A673 (cell line): ENCODE data around the gene GALP. TPM values are rescaled to one million over a fixed set of nuclear protein-coding genes. Genes with fewer than 3 reads are reported as not detected.
"Not testable (repeated sequence)": the region's sequence is repeated elsewhere in the genome, so short reads cannot be mapped to it uniquely, and the experiment has no call there.

Experiments
- BruUV-seq: library from RNA; stranded (reverse); fragments of 400-500 nt; replicated peaks from 2 replicates; lab custom pipeline; 2021; lab: Mats Ljungman, UMichigan
- CTCF ChIA-PET: fragments of 300-600 bp; sonication (Branson Sonifier 250); formaldehyde crosslinking; loops from one replicate; lab custom pipeline; 2022; ENCODE audit warnings: antibody characterized with exemption; lab: Charles Lee
- POLR2A ChIA-PET: fragments of 300-600 bp; sonication (Branson Sonifier 250); formaldehyde crosslinking; loops from one replicate; lab custom pipeline; 2022; ENCODE audit warnings: antibody characterized with exemption; ENCODE audit not compliant: low non-redundant PET; lab: Charles Lee
- DNase-seq: peaks from one replicate; pipeline ENCODE4 v3.0.0-alpha.2; 2015; ENCODE audit warnings: low spot score
- H3K27ac ChIP-seq: fragments of 200-600 bp; sonication (generic); 2 replicates; pipeline ENCODE4 v1.5.1; 2016; ENCODE audit warnings: mixed run types, low read depth, mild to moderate bottlenecking, mixed read lengths, antibody characterized with exemption, low read length; ENCODE audit not compliant: poor library complexity, severe bottlenecking
- H3K27me3 ChIP-seq: fragments of 200-600 bp; sonication (generic); replicated peaks from 2 replicates; pipeline ENCODE4 v1.6.1; 2017; ENCODE audit warnings: mixed run types, low read depth, mild to moderate bottlenecking, mixed read lengths, antibody characterized with exemption, low read length; ENCODE audit not compliant: insufficient read depth, poor library complexity
- H3K36me3 ChIP-seq: fragments of 200-600 bp; sonication (generic); 2 replicates; pipeline ENCODE4 v1.6.1; 2016; ENCODE audit warnings: mixed run types, mild to moderate bottlenecking, mixed read lengths, antibody characterized with exemption, low read length; ENCODE audit not compliant: insufficient read depth, poor library complexity, severe bottlenecking
- H3K4me1 ChIP-seq: fragments of 200-600 bp; sonication (generic); 2 replicates; pipeline ENCODE4 v1.6.1; 2017; ENCODE audit warnings: mixed run types, mild to moderate bottlenecking, mixed read lengths, antibody characterized with exemption, low read length; ENCODE audit not compliant: insufficient read depth, poor library complexity, severe bottlenecking
- H3K4me3 ChIP-seq: fragments of 200-600 bp; sonication (generic); 2 replicates; pipeline ENCODE4 v1.5.1; 2016; ENCODE audit warnings: low read depth, mixed run types, mild to moderate bottlenecking, mixed read lengths, low read length; ENCODE audit not compliant: poor library complexity, severe bottlenecking
- H3K9me3 ChIP-seq: fragments of 200-600 bp; sonication (generic); 2 replicates; pipeline ENCODE4 v1.6.1; 2016; ENCODE audit warnings: mixed run types, low read depth, mild to moderate bottlenecking, mixed read lengths, antibody characterized with exemption, low read length; ENCODE audit not compliant: poor library complexity, severe bottlenecking
- CTCF ChIP-seq: fragments of 300-800, 200-600 bp; sonication (generic); conservative IDR thresholded peaks from 2 replicates; pipeline ENCODE4 v1.5.1; 2017; ENCODE audit warnings: low read depth, mild to moderate bottlenecking, antibody characterized with exemption, low read length, moderate library complexity, mixed read lengths
- EZH2 ChIP-seq: fragments of 200-600 bp; sonication (generic); IDR thresholded peaks from 2 replicates; pipeline ENCODE4 v1.6.1; 2017; ENCODE audit warnings: borderline replicate concordance, low read depth, mild to moderate bottlenecking, mixed read lengths, antibody characterized with exemption, low read length; ENCODE audit not compliant: poor library complexity, severe bottlenecking
- intact Hi-C: fragments of 100-400 bp; cut with micrococcal nuclease; formaldehyde crosslinking; loops from one replicate; pipeline ENCODE4 v1.10.0; 2022; ENCODE audit not compliant: unreplicated experiment
- total RNA-seq: library from RNA; stranded (reverse); gene quantifications from 2 replicates; pipeline ENCODE4 v1.2.3, GENCODE V29; 2021

GALP gene
- total RNA-seq, 1 experiment from 2014 or later, result not detected

GRCh38 chr19:56199687-56200086 is 23.9 kb downstream of the GALP start:
- Histone ChIP-seq H3K36me3 (no peaks in the 10 kb centered on the region), H3K27me3 (peaks cover 8% of the 10 kb centered on the region), H3K4me1 (no peaks in the 10 kb centered on the region), H3K4me3 (no peak overlapping the region), H3K27ac (no peak overlapping the region), H3K9me3 (no peaks in the 10 kb centered on the region)
- DNase-seq, result no peak
- TF ChIP-seq EZH2 (no peak), CTCF (no peak)
- no TSS peak for BruUV-seq
- intact Hi-C loops, result no loop called here
- ChIA-PET POLR2A (no interaction called here), CTCF (interaction anchor here (0.6 kb wide), 1 partner anchor 461 kb away, joined by 3 read pairs; no protein-coding TSS in a partner anchor)

GRCh38 chr19:56201973-56202372 is 26.2 kb downstream of the GALP start, which contains the start of gene ZSCAN5C:
Gene ZSCAN5C (plus strand): TSS chr19:56202273. CDS start chr19:56205914, 3,641 bp downstream.
- intact Hi-C loops, result no loop called here
- Histone ChIP-seq H3K4me1 (no peaks in the 10 kb centered on the region), H3K4me3 (no peak within 1 kb of the TSS), H3K36me3 (no peaks in the 10 kb centered on the region), H3K27me3 (peaks cover 13% of the 10 kb centered on the region), H3K27ac (no peak within 1 kb of the TSS), H3K9me3 (no peaks in the 10 kb centered on the region)
- no peak for DNase-seq
- POLR2A ChIA-PET, result no interaction called here
- TF ChIP-seq EZH2 (no peak), CTCF (no peak)
- CTCF ChIA-PET, result no interaction called here
- BruUV-seq, result no TSS peak

GRCh38 chr19:56207581-56207980 is 31.8 kb downstream of the GALP start:
- H3K4me1 ChIP-seq, POLR2A ChIA-PET, H3K36me3 ChIP-seq, intact Hi-C loops, DNase-seq, H3K4me3 ChIP-seq, H3K27ac ChIP-seq, CTCF ChIA-PET, H3K9me3 ChIP-seq, BruUV-seq: not testable (repeated sequence)
- peaks cover 12% of the 10 kb centered on the region for H3K27me3 ChIP-seq
- TF ChIP-seq CTCF, result 0 out of 2 replicates have a peak, but pooled peaks have one; percentile 14
